Loucy (cell line): ENCODE results near the gene CYP1A1.

ENCODE experiments used
- H2AFZ ChIP-seq: fragments of 200-600 bp; sonication (generic); 2 replicates; pipeline ENCODE4 v1.6.0; 2016; ENCODE audit warnings: antibody characterized with exemption, mild to moderate bottlenecking, low read length, moderate library complexity
- H3F3A ChIP-seq: fragments of 200-600 bp; 2 replicates; pipeline ENCODE4 v1.6.0; 2016; ENCODE audit warnings: antibody characterized with exemption, low read depth, mild to moderate bottlenecking
- H3K27me3 ChIP-seq: fragments of 200-600 bp; sonication (generic); 2 replicates; pipeline ENCODE4 v1.6.1; 2014; ENCODE audit warnings: low read length, mild to moderate bottlenecking; ENCODE audit not compliant: insufficient read depth, poor library complexity, severe bottlenecking
- H3K36me3 ChIP-seq: fragments of 200-600 bp; sonication (generic); 2 replicates; pipeline ENCODE4 v1.6.1; 2016; ENCODE audit warnings: low read length; ENCODE audit not compliant: insufficient read depth
- H3K4me1 ChIP-seq: fragments of 200-600 bp; sonication (generic); 2 replicates; pipeline ENCODE4 v1.5.1; 2014; ENCODE audit warnings: low read length, mild to moderate bottlenecking; ENCODE audit not compliant: insufficient read depth, poor library complexity, severe bottlenecking
- H3K4me2 ChIP-seq: fragments of 200-600 bp; sonication (generic); 2 replicates; pipeline ENCODE4 v1.6.0; 2014; ENCODE audit warnings: antibody characterized with exemption, low read length, low read depth, mild to moderate bottlenecking; ENCODE audit not compliant: poor library complexity, severe bottlenecking
- H3K4me3 ChIP-seq: fragments of 200-600 bp; sonication (generic); 2 replicates; pipeline ENCODE4 v1.5.1; 2014; ENCODE audit warnings: low read length, mild to moderate bottlenecking, mixed read lengths; ENCODE audit not compliant: poor library complexity, severe bottlenecking
- H3K79me2 ChIP-seq: fragments of 200-600 bp; sonication (generic); 2 replicates; pipeline ENCODE4 v1.6.1; 2014; ENCODE audit warnings: low read length; ENCODE audit not compliant: insufficient read depth
- H3K9ac ChIP-seq: fragments of 200-600 bp; sonication (generic); 2 replicates; pipeline ENCODE4 v1.6.0; 2014; ENCODE audit warnings: mild to moderate bottlenecking, low read depth, low read length, moderate library complexity; ENCODE audit not compliant: poor library complexity, severe bottlenecking
- H3K9me2 ChIP-seq: fragments of 200-600 bp; sonication (generic); replicated peaks from 2 replicates; pipeline ENCODE4 v1.6.1; 2016; ENCODE audit warnings: low read depth, low read length, mixed read lengths
- H3K9me3 ChIP-seq: fragments of 200-600 bp; sonication (generic); 2 replicates; pipeline ENCODE4 v1.6.1; 2014; ENCODE audit warnings: mild to moderate bottlenecking, antibody characterized with exemption, low read length, low read depth; ENCODE audit not compliant: insufficient read depth
- H4K20me1 ChIP-seq: fragments of 200-600 bp; sonication (generic); 2 replicates; pipeline ENCODE4 v1.6.0; 2014; ENCODE audit warnings: antibody characterized with exemption, low read length, mild to moderate bottlenecking; ENCODE audit not compliant: insufficient read depth, poor library complexity, severe bottlenecking
- CTCF ChIP-seq: fragments of 200-600 bp; sonication (generic); conservative IDR thresholded peaks from 2 replicates; pipeline ENCODE4 v1.5.1; 2014; ENCODE audit warnings: mild to moderate bottlenecking, antibody characterized with exemption, low read length
- EZH2phosphoT487 ChIP-seq: fragments of 200-600 bp; IDR thresholded peaks from 2 replicates; pipeline ENCODE4 v1.6.1; 2018; ENCODE audit warnings: antibody characterized with exemption, mild to moderate bottlenecking, moderate library complexity, borderline replicate concordance

The CYP1A1 gene

GRCh38 chr15:74725225-74725774 is at the start of gene CYP1A1:
Gene CYP1A1 (minus strand): TSS chr15:74725528. CDS start chr15:74723097, 2,431 bp downstream.
- Histone ChIP-seq H3K4me3 (peak within 1 kb of the TSS; percentile 72), H3K9me2 (no peaks in the 10 kb centered on the region), H3K27me3 (no peaks in the 10 kb centered on the region), H4K20me1 (no peaks in the 10 kb centered on the region), H3K79me2 (no peaks in the 10 kb centered on the region), H3K4me2 (peak within 1 kb of the TSS; percentile 93), H3K9me3 (no peaks in the 10 kb centered on the region), H2AFZ (peak within 1 kb of the TSS; percentile 90), H3K9ac (peak within 1 kb of the TSS; percentile 14), H3K36me3 (no peaks in the 10 kb centered on the region), H3K4me1 (peaks cover 8% of the 10 kb centered on the region), H3F3A (no peaks in the 10 kb centered on the region)
- no peak for TF ChIP-seq CTCF
- no peak for TF ChIP-seq EZH2phosphoT487

- H3F3A ChIP-seq: peaks cover 14% of the 10 kb centered on the region
- H2AFZ ChIP-seq: no peak overlapping the region
- no peaks in the 10 kb centered on the region for H3K9me2 ChIP-seq
- no peaks in the 10 kb centered on the region for H3K27me3 ChIP-seq
- peaks cover 4% of the 10 kb centered on the region; the same call in 1 of the 2 replicates for H3K79me2 ChIP-seq
- no peak overlapping the region for H3K4me3 ChIP-seq
- no peaks in the 10 kb centered on the region for H4K20me1 ChIP-seq
- H3K4me2 ChIP-seq: no peak overlapping the region
- peaks cover 37% of the 10 kb centered on the region for H3K4me1 ChIP-seq
- TF ChIP-seq EZH2phosphoT487: no peak
- TF ChIP-seq CTCF: no peak
- no peak overlapping the region for H3K9ac ChIP-seq
- H3K36me3 ChIP-seq: no peaks in the 10 kb centered on the region
- no peaks in the 10 kb centered on the region for H3K9me3 ChIP-seq
Observed at GRCh38 chr15:74773731-74774252, 48.5 kb upstream of the CYP1A1 start.

DNA sequence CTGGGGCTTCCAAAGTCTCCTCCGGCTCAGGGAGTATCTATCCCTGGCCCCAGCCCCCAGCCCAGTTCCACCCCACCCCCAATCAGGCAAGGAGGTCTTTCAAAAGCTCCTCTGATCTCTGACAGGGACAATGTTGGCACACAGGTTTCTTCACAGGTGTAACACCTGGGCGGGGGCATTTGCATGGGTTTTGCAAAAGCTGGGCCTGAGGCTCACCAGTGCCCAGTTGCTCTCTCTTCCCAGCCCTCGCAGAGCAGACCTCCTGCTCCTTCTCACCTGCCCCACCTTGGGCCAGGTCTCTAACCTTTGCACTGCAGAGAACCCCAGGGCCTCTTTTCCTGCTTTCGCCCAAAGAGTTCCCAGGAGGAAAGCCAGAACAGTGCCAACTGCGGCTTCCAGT is 48.0 kb upstream of the CYP1A1 start:
- Histone ChIP-seq H2AFZ (no peak overlapping the region), H3K27me3 (no peaks in the 10 kb centered on the region), H3K79me2 (no peaks in the 10 kb centered on the region), H3F3A (peaks cover 14% of the 10 kb centered on the region), H3K4me2 (no peak overlapping the region), H4K20me1 (no peaks in the 10 kb centered on the region), H3K9me2 (no peaks in the 10 kb centered on the region), H3K9me3 (no peaks in the 10 kb centered on the region), H3K4me3 (no peak overlapping the region), H3K4me1 (peaks cover 33% of the 10 kb centered on the region), H3K9ac (no peak overlapping the region), H3K36me3 (no peaks in the 10 kb centered on the region)
- TF ChIP-seq CTCF: no peak
- TF ChIP-seq EZH2phosphoT487: no peak
